ES-I3 (cell line): Measurements from ENCODE around the gene PIGBOS1.
"Not testable (repeated sequence)": the region's sequence is repeated elsewhere in the genome, so short reads cannot be mapped to it uniquely, and the experiment has no call there.

Source experiments
- H3K36me3 ChIP-seq: 2 replicates; pipeline ENCODE4 v1.6.1; 2013; ENCODE audit warnings: mild to moderate bottlenecking, low read length, control low read depth, moderate library complexity; ENCODE audit not compliant: insufficient read depth
- H3K4me1 ChIP-seq: 2 replicates; pipeline ENCODE4 v1.6.1; 2013; ENCODE audit warnings: mild to moderate bottlenecking, control low read depth, low read length; ENCODE audit not compliant: insufficient read depth
- H3K9ac ChIP-seq: 2 replicates; pipeline ENCODE4 v1.6.1; 2013; ENCODE audit warnings: low read depth, mild to moderate bottlenecking, low read length, moderate library complexity
- H3K9me3 ChIP-seq: 2 replicates; pipeline ENCODE4 v1.6.1; 2013; ENCODE audit warnings: mild to moderate bottlenecking, low read length, moderate library complexity; ENCODE audit not compliant: control insufficient read depth, insufficient read depth

PIGBOS1 gene

DNA sequence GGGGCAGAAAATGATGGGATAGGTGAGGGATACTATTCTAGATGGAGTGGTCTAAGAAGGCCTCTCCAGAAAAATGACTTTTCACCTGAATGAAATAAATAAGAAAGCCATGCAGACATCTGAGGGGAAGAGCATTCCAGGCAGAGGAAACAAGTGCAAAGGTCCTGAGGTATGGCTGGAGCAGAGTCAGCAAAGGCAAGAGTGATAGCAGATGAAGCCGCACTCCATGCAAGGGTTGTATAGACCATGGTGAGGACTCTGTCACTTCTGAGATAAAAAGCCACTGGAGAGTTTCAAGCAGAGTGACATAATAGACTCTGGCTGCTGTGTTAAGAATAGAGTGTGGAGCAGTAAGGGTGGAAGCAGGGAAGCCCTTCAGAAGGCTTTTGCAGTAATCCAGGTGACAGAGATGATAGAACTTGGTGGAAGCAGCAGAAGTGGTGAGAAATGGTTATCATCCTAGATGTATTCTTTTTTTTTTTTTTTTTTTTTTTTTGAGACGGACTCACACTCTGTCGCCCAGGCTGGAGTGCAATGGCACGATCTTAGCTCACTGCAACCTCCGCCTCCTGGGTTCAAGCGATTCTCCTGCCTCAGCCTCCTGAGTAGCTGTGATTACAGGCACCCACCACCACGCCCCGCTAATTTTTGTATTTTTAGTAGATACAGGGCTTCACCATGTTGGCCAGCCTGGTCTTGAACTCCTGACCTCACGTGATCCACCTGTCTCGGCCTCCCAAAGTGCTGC lies 32.3 kb downstream of the PIGBOS1 start:
- not testable (repeated sequence) for H3K9ac ChIP-seq, H3K36me3 ChIP-seq, H3K9me3 ChIP-seq, H3K4me1 ChIP-seq

DNA sequence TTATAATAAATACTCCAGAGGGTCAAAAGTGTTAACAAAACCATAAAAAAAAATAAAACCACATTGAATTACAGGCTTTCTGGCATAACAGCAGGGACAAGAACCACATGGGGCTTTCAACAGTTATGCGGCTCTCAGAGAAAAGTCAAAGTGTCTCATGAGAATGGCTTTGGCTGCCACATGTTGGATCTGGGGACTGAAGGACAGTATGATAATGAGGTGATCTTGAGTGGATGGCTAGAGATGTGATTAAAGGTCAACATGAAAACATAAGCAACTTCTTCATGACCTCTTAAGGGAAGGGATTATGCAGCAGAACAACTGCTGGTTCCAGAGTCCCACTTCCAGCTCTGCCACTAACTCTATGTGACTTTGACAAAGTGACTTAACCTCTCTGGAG lies 34.5 kb downstream of the PIGBOS1 start:
- Histone ChIP-seq H3K36me3 (no peaks in the 10 kb centered on the region), H3K9me3 (no peaks in the 10 kb centered on the region), H3K4me1 (peaks cover 8% of the 10 kb centered on the region; the same call in 1 of the 2 replicates), H3K9ac (no peak overlapping the region)

DNA sequence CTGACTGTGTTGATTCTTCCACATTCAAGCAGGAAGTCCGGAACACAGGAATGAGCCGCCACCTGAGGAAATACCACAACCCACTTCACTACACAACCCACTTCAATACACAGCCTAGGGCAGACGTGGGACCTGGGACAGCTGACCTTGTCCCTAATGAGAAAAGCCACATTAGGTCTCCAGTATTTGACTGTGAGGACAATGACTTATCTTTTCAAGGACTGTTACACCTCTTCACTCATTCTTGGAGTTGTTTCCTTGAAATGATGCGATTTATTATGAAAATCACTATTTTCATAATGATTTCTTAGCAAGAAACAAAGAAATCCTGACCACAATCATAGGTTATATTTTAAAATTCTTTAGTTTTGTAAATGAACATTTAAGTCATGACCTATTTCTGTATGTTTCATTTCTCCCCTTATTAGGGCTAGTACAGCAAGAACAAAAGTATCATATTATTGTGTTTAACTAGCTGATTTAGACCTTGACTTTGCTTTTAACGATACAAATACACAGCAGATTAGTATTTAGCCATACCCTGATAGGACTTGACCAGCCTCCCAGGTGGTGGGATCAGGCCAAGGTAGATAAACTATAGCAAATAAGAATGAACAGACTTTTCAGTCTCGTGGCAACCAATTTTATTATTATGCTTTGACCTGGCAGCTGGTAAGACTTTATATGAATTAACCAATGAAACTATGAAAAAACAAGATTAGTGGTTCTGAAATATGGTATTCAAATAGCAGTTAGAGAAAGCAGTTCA lies 35.4 kb downstream of the PIGBOS1 start:
- peaks cover 9% of the 10 kb centered on the region; the same call in 1 of the 2 replicates for H3K4me1 ChIP-seq
- H3K9ac ChIP-seq: no peak overlapping the region
- no peaks in the 10 kb centered on the region for H3K9me3 ChIP-seq
- H3K36me3 ChIP-seq: no peaks in the 10 kb centered on the region

DNA sequence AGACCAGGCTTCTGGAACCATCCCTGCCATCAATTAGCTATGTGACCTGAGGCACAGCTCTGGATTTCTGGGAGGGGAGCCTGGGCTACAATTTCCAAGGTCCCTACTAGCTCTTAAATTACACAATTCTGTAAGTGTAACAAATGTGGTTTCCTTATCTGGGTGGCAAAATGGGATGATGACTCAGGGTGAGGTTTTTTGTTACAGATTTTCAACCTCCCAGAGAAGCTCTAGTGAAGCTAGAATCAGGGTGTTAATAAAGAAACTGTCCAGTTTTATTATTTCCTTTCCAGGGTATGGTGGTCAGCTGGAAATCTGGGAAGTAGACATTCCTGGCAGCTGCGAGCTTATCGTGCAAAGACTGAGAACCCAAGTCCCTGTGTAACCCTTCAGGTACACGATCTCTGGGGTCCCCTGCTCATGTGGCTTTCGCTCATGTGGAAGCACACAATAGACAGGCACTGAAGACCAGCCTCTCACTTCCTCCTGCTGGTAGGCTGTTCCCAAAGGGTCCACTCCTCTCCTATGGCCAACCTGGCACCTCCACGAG lies 36.6 kb downstream of the PIGBOS1 start:
- no peak overlapping the region for H3K9ac ChIP-seq
- H3K36me3 ChIP-seq: no peaks in the 10 kb centered on the region
- H3K9me3 ChIP-seq: no peaks in the 10 kb centered on the region
- H3K4me1 ChIP-seq: peaks cover 9% of the 10 kb centered on the region; the same call in 1 of the 2 replicates

DNA sequence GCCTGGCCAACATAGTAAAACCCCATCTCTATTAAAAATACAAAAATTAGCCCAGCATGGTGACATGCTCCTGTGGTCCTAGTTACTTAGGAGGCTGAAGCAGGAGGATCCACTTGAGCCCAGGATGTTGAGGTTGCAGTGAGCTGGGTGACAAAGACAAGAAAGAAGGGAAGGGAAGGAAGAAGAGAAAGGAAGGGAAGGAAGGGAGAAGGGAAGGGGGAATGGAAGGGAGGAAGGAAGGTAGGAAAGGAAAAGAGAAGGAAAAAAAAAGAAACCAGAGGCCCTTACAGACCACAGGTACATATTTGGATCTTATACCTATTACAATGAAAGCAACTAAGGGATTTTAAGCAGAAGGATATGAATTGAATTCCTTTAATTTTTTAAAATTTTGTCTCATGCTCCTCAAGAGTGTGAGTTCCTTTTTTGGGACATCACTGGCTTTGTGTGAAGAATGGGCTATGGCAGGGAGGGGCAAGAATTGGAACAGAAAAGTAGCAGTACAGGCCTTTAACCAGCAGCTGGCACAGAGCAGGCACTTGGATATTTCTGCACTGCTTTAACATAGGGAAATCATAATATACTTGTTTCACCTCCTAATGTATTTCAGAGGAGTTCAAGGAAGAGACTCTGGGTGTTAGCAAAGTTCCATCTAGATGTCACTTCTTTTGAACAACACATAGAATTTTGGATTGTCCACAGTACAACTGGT lies 37.2 kb downstream of the PIGBOS1 start:
- peaks cover 9% of the 10 kb centered on the region; the same call in 1 of the 2 replicates for H3K4me1 ChIP-seq
- H3K9me3 ChIP-seq: no peaks in the 10 kb centered on the region
- no peaks in the 10 kb centered on the region for H3K36me3 ChIP-seq
- no peak overlapping the region for H3K9ac ChIP-seq

DNA sequence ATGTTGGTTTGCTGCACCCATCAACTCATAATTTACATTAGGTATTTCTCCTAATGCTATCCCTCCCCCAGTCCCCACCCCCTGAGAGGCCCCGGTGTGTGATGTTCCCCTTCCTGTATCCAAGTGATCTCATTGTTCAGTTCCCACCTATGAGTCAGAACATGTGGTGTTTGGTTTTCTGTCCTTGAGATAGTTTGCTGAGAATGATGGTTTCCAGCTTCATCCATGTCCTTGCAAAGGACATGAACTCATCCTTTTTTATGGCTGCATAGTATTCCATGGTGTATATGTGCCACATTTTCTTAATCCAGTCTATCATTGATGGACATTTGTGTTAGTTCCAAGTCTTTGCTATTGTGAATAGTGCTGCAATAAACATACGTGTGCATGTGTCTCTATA lies 38.3 kb downstream of the PIGBOS1 start:
- not testable (repeated sequence) for H3K36me3 ChIP-seq, H3K4me1 ChIP-seq, H3K9me3 ChIP-seq, H3K9ac ChIP-seq

DNA sequence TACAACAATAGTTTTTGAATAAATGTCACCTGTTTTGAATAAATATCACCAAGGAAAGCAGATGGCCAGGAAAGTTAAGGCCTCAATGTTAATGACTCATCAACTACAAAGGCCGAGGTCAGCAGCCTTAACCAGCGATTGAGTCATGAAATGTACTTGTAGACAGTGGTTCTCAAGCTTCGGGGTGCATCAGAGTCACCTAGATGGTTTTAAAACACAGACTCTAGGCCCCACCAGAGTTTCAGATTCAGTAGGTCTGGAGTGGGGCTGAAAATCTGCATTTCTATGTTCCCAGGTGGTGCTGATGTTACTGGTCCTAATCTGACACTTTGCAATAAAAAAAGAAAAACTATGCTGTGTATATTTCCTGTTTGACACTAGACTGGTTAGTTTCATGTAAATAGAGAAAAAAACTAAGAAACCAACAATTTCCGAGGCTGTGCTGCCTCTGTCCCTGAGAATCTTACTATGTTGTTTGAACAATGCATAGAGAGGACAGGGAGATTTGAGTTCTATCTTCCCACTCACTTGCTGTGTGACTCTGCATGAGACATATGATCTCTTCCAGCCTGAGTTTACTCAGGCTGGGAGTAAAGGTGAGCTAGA lies 39.1 kb downstream of the PIGBOS1 start:
- no peaks in the 10 kb centered on the region for H3K36me3 ChIP-seq
- H3K4me1 ChIP-seq: peaks cover 9% of the 10 kb centered on the region; the same call in 1 of the 2 replicates
- H3K9me3 ChIP-seq: no peaks in the 10 kb centered on the region
- H3K9ac ChIP-seq: no peak overlapping the region

DNA sequence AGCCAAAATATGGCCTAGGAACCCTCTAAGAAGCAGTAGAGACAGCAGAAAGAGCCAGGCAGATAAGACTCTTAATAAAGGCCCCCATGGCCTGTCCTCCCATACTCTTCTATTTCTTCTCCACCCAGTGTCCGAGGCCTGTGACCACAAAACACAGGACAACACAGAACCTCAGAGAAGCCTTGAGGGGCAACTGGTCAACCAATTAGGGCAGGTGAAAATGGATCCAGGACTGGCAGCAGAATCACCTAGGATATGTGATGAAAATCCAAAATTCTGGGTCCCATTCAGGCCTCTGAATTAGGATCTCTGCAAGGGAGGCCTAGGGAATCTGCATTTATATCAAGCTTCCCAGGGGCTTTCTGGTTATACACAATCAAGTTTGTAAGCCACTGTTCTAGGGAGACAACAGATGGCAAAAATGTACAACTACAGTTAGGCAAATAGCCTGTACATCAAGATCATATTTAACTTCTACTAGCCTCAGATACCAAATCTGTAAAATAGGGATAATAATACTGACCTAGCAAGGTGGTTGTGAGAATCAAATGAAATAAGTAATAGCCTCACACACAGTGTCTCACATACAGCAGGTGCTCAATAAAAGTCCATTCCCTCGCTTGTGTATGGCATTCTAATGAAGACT lies 39.7 kb downstream of the PIGBOS1 start:
- no peaks in the 10 kb centered on the region for H3K36me3 ChIP-seq
- H3K4me1 ChIP-seq: peaks cover 9% of the 10 kb centered on the region; the same call in 1 of the 2 replicates
- no peak overlapping the region for H3K9ac ChIP-seq
- H3K9me3 ChIP-seq: no peaks in the 10 kb centered on the region

DNA sequence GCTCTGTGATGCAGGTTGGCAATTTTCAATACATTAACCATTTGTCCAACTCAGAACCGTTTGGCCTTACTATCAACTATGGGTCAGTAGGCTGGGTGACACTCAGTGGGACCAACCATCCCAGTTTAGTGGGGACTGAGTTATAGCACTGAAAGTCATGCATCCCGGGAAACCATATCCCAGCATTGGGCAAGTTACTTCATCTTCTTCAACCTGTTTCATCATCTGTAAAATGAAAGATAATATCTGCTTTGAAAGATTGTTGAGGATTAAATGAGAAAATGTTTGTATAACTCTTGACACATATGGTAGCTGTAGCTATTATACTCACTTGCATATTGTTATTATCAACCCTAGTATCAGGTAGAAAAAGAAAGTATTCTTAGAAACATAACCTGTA lies 41.2 kb downstream of the PIGBOS1 start:
- Histone ChIP-seq H3K9me3 (no peaks in the 10 kb centered on the region), H3K36me3 (no peaks in the 10 kb centered on the region), H3K9ac (no peak overlapping the region), H3K4me1 (peaks cover 9% of the 10 kb centered on the region; the same call in 1 of the 2 replicates)

DNA sequence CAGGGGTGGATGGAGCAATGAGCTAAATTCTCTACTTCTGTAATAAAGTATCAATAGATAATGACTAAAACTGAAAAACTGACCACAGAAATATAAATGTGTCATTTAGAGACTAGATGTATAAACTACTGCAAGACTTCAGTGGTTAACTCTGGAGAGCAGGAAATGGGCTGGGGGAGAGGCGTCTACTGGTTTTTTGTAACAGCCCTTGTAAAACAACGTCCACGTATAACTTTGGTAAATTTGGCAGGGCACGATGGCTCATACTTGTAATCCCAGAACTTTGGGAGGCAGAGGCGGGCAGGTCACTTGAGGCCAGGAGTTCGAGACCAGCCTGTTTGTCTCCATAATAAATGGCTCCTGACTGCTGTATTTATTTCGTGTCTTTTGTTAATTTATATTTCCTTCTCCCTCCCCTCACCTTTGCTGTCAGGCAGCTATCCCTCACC lies 41.8 kb downstream of the PIGBOS1 start:
- Histone ChIP-seq H3K9ac (no peak overlapping the region), H3K36me3 (no peaks in the 10 kb centered on the region), H3K9me3 (no peaks in the 10 kb centered on the region), H3K4me1 (peaks cover 9% of the 10 kb centered on the region; the same call in 1 of the 2 replicates)

DNA sequence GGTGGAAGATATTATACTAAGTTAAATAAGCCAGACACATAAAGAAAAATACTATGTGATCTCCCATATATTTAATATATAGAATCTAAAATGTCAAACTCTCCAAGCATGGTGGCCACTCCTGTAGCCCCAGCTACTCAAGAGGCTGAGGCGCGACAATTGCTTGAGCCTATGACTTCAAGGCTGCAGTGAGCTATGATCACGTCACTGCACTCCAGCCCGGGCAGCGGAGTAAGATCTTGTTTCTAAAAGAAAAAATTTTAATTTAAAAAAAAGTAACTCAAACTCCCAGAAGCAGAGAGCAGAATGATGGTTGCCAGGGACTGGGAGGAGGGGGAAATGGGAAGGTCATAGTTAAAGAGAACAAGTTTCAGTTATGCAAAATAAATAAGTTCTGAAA lies 42.6 kb downstream of the PIGBOS1 start:
- H3K36me3 ChIP-seq: no peaks in the 10 kb centered on the region
- H3K9me3 ChIP-seq: no peaks in the 10 kb centered on the region
- no peak overlapping the region for H3K9ac ChIP-seq
- H3K4me1 ChIP-seq: peaks cover 9% of the 10 kb centered on the region; the same call in 1 of the 2 replicates

DNA sequence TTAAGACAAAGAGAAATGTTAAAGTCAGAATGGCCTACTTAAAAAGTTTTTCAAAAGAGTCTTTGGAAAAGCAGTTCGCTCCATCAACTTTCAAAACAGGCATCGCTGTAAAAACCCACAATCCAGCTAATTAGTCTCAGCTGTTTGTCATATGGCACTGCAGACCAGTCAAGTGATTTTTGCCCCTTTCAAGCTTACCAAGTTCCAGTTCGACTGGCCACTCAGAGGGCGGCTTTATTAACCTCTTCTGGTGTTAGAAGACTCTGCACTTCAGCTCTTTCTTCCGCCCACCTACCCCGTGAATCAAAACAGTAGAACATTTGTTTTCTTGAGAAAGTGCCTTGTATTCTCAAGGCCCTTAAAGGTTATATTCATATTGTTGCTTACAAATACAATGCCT lies 48.6 kb downstream of the PIGBOS1 start:
- Histone ChIP-seq H3K36me3 (no peaks in the 10 kb centered on the region), H3K9ac (no peak overlapping the region), H3K4me1 (no peaks in the 10 kb centered on the region), H3K9me3 (no peaks in the 10 kb centered on the region)

DNA sequence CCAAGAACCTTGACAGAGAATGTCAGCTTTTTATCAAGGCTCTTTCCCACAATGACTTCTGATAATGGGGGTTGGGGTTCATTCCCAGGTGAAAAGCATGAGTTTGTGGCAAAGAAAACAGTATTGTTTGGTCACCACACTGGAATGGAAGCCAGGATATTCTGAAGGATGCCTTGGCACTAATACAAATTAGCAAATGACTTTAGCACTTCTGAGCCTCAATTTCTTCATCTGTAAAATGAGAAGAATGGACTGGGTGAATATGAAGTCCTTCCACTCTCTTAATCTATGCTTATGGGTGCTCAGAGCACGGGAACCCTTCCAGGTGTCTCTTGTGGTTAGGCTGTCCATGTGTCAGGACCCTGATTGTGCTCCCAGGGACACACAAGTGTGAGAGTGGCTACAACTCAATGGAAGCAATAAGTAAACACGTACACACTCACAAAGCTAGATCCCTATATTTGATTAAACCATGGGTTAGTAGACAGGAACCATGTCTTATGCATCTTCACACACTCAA lies 50.7 kb downstream of the PIGBOS1 start:
- H3K9ac ChIP-seq: no peak overlapping the region
- no peaks in the 10 kb centered on the region for H3K4me1 ChIP-seq
- H3K36me3 ChIP-seq: no peaks in the 10 kb centered on the region
- H3K9me3 ChIP-seq: no peaks in the 10 kb centered on the region
